ENCODE results near the gene CXCL11. TPM values are rescaled to one million over a fixed set of nuclear protein-coding genes. Genes with fewer than 3 reads are reported as not detected.
A peak's percentile ranks its signal among the peaks of the same experiment; 100 is the strongest.

The CXCL11 gene
- total RNA-seq, 1 experiment from 2014 or later, result not detected

- Histone ChIP-seq H3K4me2 (ENCODE audit: low read depth, low read length, poor library complexity, severe bottlenecking) (no peak overlapping the region), H3K36me3 (ENCODE audit: insufficient read depth, low read length) (no peaks in the 10 kb centered on the region), H3K27ac (ENCODE audit: low read length) (no peak overlapping the region), H3K9me3 (ENCODE audit: low read length) (no peaks in the 10 kb centered on the region), H2AFZ (ENCODE audit: low read length) (no peak overlapping the region), H3K4me1 (ENCODE audit: low read length) (peaks cover 7% of the 10 kb centered on the region), H3K27me3 (ENCODE audit: low read length) (no peaks in the 10 kb centered on the region), H3K79me2 (ENCODE audit: low read length) (no peaks in the 10 kb centered on the region), H3K9ac (ENCODE audit: low read length) (no peak overlapping the region), H3K4me3 (ENCODE audit: low read length) (no peak overlapping the region), H4K20me1 (ENCODE audit: insufficient read depth, low read depth, low read length) (no peaks in the 10 kb centered on the region), H3K9me2 (replicated peaks; ENCODE audit: insufficient read depth, low read length) (no peaks in the 10 kb centered on the region)
- DNase-seq, result no peak
These were observed 30.7 kb upstream of the CXCL11 start for GRCh38 chr4:76066546-76066945.

GRCh38 chr4:76061982-76062381 lies 26.1 kb upstream of the CXCL11 start:
- no peak for DNase-seq
- H3K27ac ChIP-seq (ENCODE audit: low read length), result no peak overlapping the region
- H4K20me1 ChIP-seq (ENCODE audit: insufficient read depth, low read depth, low read length), result no peaks in the 10 kb centered on the region
- no peaks in the 10 kb centered on the region for H3K9me3 ChIP-seq (ENCODE audit: low read length)
- H2AFZ ChIP-seq (ENCODE audit: low read length), result no peak overlapping the region
- no peaks in the 10 kb centered on the region for H3K9me2 ChIP-seq (replicated peaks; ENCODE audit: insufficient read depth, low read length)
- H3K27me3 ChIP-seq (ENCODE audit: low read length), result no peaks in the 10 kb centered on the region
- no peaks in the 10 kb centered on the region for H3K79me2 ChIP-seq (ENCODE audit: low read length)
- no peak overlapping the region for H3K4me3 ChIP-seq (ENCODE audit: low read length)
- no peaks in the 10 kb centered on the region for H3K36me3 ChIP-seq (ENCODE audit: insufficient read depth, low read length)
- peak overlapping the region; percentile 32 for H3K4me2 ChIP-seq (ENCODE audit: low read depth, low read length, poor library complexity, severe bottlenecking)
- no peak overlapping the region for H3K9ac ChIP-seq (ENCODE audit: low read length)
- H3K4me1 ChIP-seq (ENCODE audit: low read length), result peaks cover 8% of the 10 kb centered on the region

GRCh38 chr4:76061421-76061820 lies 25.6 kb upstream of the CXCL11 start:
- Histone ChIP-seq H3K27me3 (ENCODE audit: low read length) (no peaks in the 10 kb centered on the region), H3K79me2 (ENCODE audit: low read length) (no peaks in the 10 kb centered on the region), H3K9me3 (ENCODE audit: low read length) (no peaks in the 10 kb centered on the region), H3K36me3 (ENCODE audit: insufficient read depth, low read length) (no peaks in the 10 kb centered on the region), H2AFZ (ENCODE audit: low read length) (no peak overlapping the region), H3K4me1 (ENCODE audit: low read length) (peaks cover 8% of the 10 kb centered on the region), H3K9me2 (replicated peaks; ENCODE audit: insufficient read depth, low read length) (no peaks in the 10 kb centered on the region), H3K27ac (ENCODE audit: low read length) (no peak overlapping the region), H4K20me1 (ENCODE audit: insufficient read depth, low read depth, low read length) (no peaks in the 10 kb centered on the region), H3K4me2 (ENCODE audit: low read depth, low read length, poor library complexity, severe bottlenecking) (peak overlapping the region; percentile 32), H3K9ac (ENCODE audit: low read length) (no peak overlapping the region), H3K4me3 (ENCODE audit: low read length) (no peak overlapping the region)
- no peak for DNase-seq

GRCh38 chr4:76060506-76060905 lies 24.6 kb upstream of the CXCL11 start:
- no peak for DNase-seq
- no peak overlapping the region for H2AFZ ChIP-seq (ENCODE audit: low read length)

GRCh38 chr4:76059750-76060149 lies 23.9 kb upstream of the CXCL11 start:
- Histone ChIP-seq H3K9ac (ENCODE audit: low read length) (no peak overlapping the region), H2AFZ (ENCODE audit: low read length) (no peak overlapping the region), H3K4me2 (ENCODE audit: low read depth, low read length, poor library complexity, severe bottlenecking) (no peak overlapping the region), H3K4me1 (ENCODE audit: low read length) (peaks cover 20% of the 10 kb centered on the region), H3K27ac (ENCODE audit: low read length) (no peak overlapping the region), H3K9me2 (replicated peaks; ENCODE audit: insufficient read depth, low read length) (no peaks in the 10 kb centered on the region), H3K9me3 (ENCODE audit: low read length) (no peaks in the 10 kb centered on the region), H4K20me1 (ENCODE audit: insufficient read depth, low read depth, low read length) (no peaks in the 10 kb centered on the region), H3K36me3 (ENCODE audit: insufficient read depth, low read length) (no peaks in the 10 kb centered on the region), H3K79me2 (ENCODE audit: low read length) (no peaks in the 10 kb centered on the region), H3K27me3 (ENCODE audit: low read length) (no peaks in the 10 kb centered on the region), H3K4me3 (ENCODE audit: low read length) (no peak overlapping the region)
- DNase-seq, result no peak

More at GRCh38 chr4:76060506-76060905, 24.6 kb upstream of the CXCL11 start:
- Histone ChIP-seq H3K9me3 (ENCODE audit: low read length) (no peaks in the 10 kb centered on the region), H3K9me2 (replicated peaks; ENCODE audit: insufficient read depth, low read length) (no peaks in the 10 kb centered on the region), H3K36me3 (ENCODE audit: insufficient read depth, low read length) (no peaks in the 10 kb centered on the region), H3K79me2 (ENCODE audit: low read length) (no peaks in the 10 kb centered on the region), H3K4me1 (ENCODE audit: low read length) (peaks cover 13% of the 10 kb centered on the region), H3K27ac (ENCODE audit: low read length) (no peak overlapping the region), H3K9ac (ENCODE audit: low read length) (no peak overlapping the region), H3K4me2 (ENCODE audit: low read depth, low read length, poor library complexity, severe bottlenecking) (no peak overlapping the region), H3K27me3 (ENCODE audit: low read length) (no peaks in the 10 kb centered on the region), H4K20me1 (ENCODE audit: insufficient read depth, low read depth, low read length) (no peaks in the 10 kb centered on the region), H3K4me3 (ENCODE audit: low read length) (no peak overlapping the region)

- Histone ChIP-seq H3K27me3 (ENCODE audit: low read length) (no peaks in the 10 kb centered on the region), H3K27ac (ENCODE audit: low read length) (no peak overlapping the region), H3K4me1 (ENCODE audit: low read length) (peaks cover 23% of the 10 kb centered on the region), H3K9me3 (ENCODE audit: low read length) (no peaks in the 10 kb centered on the region), H3K9ac (ENCODE audit: low read length) (no peak overlapping the region), H2AFZ (ENCODE audit: low read length) (no peak overlapping the region), H4K20me1 (ENCODE audit: insufficient read depth, low read depth, low read length) (no peaks in the 10 kb centered on the region), H3K9me2 (replicated peaks; ENCODE audit: insufficient read depth, low read length) (no peaks in the 10 kb centered on the region), H3K4me3 (ENCODE audit: low read length) (no peak overlapping the region), H3K36me3 (ENCODE audit: insufficient read depth, low read length) (no peaks in the 10 kb centered on the region), H3K79me2 (ENCODE audit: low read length) (no peaks in the 10 kb centered on the region), H3K4me2 (ENCODE audit: low read depth, low read length, poor library complexity, severe bottlenecking) (no peak overlapping the region)
- DNase-seq, result no peak
These were observed 23.1 kb upstream of the CXCL11 start for GRCh38 chr4:76058888-76059426.

GRCh38 chr4:76058302-76058701 lies 22.4 kb upstream of the CXCL11 start:
- Histone ChIP-seq H3K4me2 (ENCODE audit: low read depth, low read length, poor library complexity, severe bottlenecking) (no peak overlapping the region), H3K79me2 (ENCODE audit: low read length) (no peaks in the 10 kb centered on the region), H3K9ac (ENCODE audit: low read length) (no peak overlapping the region), H3K4me1 (ENCODE audit: low read length) (peaks cover 23% of the 10 kb centered on the region), H3K27me3 (ENCODE audit: low read length) (no peaks in the 10 kb centered on the region), H3K9me3 (ENCODE audit: low read length) (no peaks in the 10 kb centered on the region), H3K27ac (ENCODE audit: low read length) (no peak overlapping the region), H3K4me3 (ENCODE audit: low read length) (no peak overlapping the region), H4K20me1 (ENCODE audit: insufficient read depth, low read depth, low read length) (no peaks in the 10 kb centered on the region), H3K9me2 (replicated peaks; ENCODE audit: insufficient read depth, low read length) (no peaks in the 10 kb centered on the region), H2AFZ (ENCODE audit: low read length) (no peak overlapping the region), H3K36me3 (ENCODE audit: insufficient read depth, low read length) (no peaks in the 10 kb centered on the region)
- DNase-seq, result no peak

GRCh38 chr4:76055421-76055820 lies 19.6 kb upstream of the CXCL11 start:
- no peak for DNase-seq
- H3K9me3 ChIP-seq (ENCODE audit: low read length), result no peaks in the 10 kb centered on the region
- peak overlapping the region; percentile 19; the same call in 1 of the 2 replicates for H3K27ac ChIP-seq (ENCODE audit: low read length)
- H3K27me3 ChIP-seq (ENCODE audit: low read length), result no peaks in the 10 kb centered on the region
- H3K36me3 ChIP-seq (ENCODE audit: insufficient read depth, low read length), result no peaks in the 10 kb centered on the region
- H2AFZ ChIP-seq (ENCODE audit: low read length), result 0 out of 2 replicates have a peak overlapping the region, but pooled peaks have one; percentile 5
- H3K9me2 ChIP-seq (replicated peaks; ENCODE audit: insufficient read depth, low read length), result no peaks in the 10 kb centered on the region
- peaks cover 14% of the 10 kb centered on the region for H3K4me1 ChIP-seq (ENCODE audit: low read length)
- peak overlapping the region; percentile 9; the same call in 1 of the 2 replicates for H3K4me3 ChIP-seq (ENCODE audit: low read length)
- no peaks in the 10 kb centered on the region for H3K79me2 ChIP-seq (ENCODE audit: low read length)
- peak overlapping the region; percentile 24; the same call in 1 of the 2 replicates for H3K9ac ChIP-seq (ENCODE audit: low read length)
- H4K20me1 ChIP-seq (ENCODE audit: insufficient read depth, low read depth, low read length), result no peaks in the 10 kb centered on the region
- peak overlapping the region; percentile 25 for H3K4me2 ChIP-seq (ENCODE audit: low read depth, low read length, poor library complexity, severe bottlenecking)
